ENCODE results near the gene MCOLN3. TPM values are rescaled to one million over a fixed set of nuclear protein-coding genes. Genes with fewer than 3 reads are reported as not detected.
"Not testable (repeated sequence)": the region's sequence is repeated elsewhere in the genome, so short reads cannot be mapped to it uniquely, and the experiment has no call there.

MCOLN3 gene
- total RNA-seq, 4 donors from 2014 or later, result 1.1 to 5.0 (median 3.7) TPM

DNA sequence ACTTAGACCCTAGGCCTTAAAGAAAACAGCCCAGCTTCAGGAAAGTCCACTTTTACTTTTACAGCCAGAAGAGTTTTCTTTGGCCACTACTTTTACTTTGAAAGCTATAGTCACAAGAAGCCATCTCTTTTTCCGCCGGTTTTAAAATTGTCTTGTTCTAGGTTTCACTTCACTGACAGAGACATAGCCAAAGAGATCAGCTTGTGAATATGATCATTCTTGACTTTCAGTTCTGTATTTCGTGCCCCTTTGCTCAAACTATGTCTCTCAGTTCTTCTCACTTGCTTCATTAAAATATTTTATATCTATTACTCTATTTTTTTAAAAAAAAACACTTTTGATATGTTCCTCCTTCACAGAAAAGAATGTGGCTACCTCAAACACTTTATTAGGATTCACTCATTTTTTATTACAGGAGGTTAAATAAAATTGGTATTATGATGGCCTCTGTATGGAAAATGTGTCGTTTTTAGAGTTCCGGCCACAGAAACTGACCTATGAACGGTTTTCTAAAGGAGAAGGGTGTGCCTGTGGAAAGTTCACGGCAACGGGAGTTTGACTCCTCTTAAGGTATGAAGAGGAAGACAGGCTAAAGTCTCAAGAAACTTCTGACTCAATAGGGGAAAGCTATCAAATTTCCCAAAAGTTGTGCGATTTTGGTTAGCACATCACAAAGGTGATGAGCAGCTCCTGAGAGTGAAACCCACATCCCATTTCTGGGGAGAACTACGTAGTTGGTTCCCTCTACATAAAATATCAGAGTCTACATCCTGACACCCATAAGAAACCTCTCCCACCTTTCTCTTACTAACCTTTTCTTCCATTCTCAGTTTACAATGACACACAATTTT, 52.6 kb downstream of the MCOLN3 start:
- H3K4me3 ChIP-seq (ENCODE audit: low read depth, poor library complexity, severe bottlenecking), result no peak overlapping the region
- intact Hi-C loops (cut with DNase I; ENCODE audit: low total_unique reads), result no loop called here
- TF ChIP-seq, protein P1, sequence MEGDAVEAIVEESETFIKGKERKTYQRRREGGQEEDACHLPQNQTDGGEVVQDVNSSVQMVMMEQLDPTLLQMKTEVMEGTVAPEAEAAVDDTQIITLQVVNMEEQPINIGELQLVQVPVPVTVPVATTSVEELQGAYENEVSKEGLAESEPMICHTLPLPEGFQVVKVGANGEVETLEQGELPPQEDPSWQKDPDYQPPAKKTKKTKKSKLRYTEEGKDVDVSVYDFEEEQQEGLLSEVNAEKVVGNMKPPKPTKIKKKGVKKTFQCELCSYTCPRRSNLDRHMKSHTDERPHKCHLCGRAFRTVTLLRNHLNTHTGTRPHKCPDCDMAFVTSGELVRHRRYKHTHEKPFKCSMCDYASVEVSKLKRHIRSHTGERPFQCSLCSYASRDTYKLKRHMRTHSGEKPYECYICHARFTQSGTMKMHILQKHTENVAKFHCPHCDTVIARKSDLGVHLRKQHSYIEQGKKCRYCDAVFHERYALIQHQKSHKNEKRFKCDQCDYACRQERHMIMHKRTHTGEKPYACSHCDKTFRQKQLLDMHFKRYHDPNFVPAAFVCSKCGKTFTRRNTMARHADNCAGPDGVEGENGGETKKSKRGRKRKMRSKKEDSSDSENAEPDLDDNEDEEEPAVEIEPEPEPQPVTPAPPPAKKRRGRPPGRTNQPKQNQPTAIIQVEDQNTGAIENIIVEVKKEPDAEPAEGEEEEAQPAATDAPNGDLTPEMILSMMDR (IDR thresholded peaks at IDR 0.05), result no peak
- no peak for TF ChIP-seq POLR2A (IDR thresholded peaks at IDR 0.05)
- WGBS, 2 donors, result 77 to 83% methylated on average over 10 of the region's 10 CpGs
- DNase-seq (ENCODE audit: low spot score in 2 of 2), result no peak

DNA sequence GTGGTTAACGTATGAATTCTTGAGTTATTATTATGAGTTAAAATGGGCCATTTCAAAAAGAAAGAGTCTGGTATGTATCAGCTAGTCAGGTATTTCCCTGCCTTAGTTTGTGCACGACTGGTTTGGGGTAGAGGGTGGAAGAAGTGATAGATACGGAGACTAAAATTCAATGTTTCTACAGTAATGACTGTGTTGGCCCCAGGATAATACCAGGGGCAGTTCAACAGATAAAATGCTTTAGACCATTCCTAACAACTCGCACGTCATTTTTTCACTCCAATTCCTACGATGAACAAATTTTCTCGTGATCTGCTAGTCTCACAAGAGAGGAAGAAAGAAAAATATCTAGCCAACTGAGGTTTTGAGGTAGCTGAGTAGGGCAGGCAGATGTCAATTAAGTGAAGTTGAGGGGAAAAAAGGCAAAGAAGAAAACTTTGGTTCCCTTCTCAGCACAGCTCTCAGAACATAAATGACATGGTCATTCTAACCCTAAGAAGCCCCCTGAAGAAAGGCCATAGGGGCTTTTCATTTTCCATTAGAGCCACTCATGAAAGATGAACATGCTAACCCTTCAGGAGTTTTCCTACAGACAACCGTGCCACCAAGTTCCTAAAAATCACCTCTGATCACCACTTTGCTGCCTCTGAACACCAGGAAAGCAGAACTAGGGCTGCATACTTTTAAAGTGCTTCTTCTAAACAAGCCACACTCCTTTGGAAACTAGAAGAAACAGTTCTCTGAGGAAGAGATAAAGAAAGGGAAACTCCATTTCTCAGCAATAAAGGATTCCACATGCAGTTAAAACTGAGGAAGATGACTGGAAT, 57.0 kb downstream of the MCOLN3 start:
- intact Hi-C loops (cut with DNase I; ENCODE audit: low total_unique reads), result no loop called here
- no peak overlapping the region for H3K4me3 ChIP-seq (ENCODE audit: low read depth, poor library complexity, severe bottlenecking)
- 74 to 76% methylated on average over 8 of the region's 8 CpGs for WGBS, 2 donors
- no peak for DNase-seq (ENCODE audit: low spot score in 2 of 2)
- TF ChIP-seq POLR2A (IDR thresholded peaks at IDR 0.05), result no peak
- TF ChIP-seq, protein P1 (IDR thresholded peaks at IDR 0.05), result no peak

DNA sequence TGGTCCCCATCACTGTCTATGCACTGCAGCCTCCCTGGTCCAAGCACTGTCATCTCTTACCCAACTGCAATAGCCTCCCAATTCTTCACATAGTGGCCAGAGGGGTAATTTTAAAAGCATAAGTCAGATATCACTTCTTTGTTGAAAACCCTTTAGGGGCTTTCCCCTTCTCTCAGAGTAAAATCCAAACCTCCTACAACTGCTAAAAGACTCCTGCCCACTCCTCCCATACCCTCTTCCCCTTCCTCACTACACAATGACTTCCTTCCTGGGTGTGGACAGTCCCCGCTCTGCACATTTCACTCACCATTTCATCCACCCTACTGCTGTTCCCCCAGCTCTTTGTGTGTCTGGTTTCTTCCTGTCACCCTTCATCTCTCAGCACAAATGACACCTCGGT, 59.7 kb downstream of the MCOLN3 start:
- intact Hi-C loops (cut with DNase I; ENCODE audit: low total_unique reads), result no loop called here
- no peak for TF ChIP-seq POLR2A (IDR thresholded peaks at IDR 0.05)
- TF ChIP-seq, protein P1 (IDR thresholded peaks at IDR 0.05), result no peak
- WGBS, 2 donors, result 70 to 78% methylated on average over 2 of the region's 2 CpGs
- no peak for DNase-seq (ENCODE audit: low spot score in 2 of 2)
- no peak overlapping the region for H3K4me3 ChIP-seq (ENCODE audit: low read depth, poor library complexity, severe bottlenecking)

DNA sequence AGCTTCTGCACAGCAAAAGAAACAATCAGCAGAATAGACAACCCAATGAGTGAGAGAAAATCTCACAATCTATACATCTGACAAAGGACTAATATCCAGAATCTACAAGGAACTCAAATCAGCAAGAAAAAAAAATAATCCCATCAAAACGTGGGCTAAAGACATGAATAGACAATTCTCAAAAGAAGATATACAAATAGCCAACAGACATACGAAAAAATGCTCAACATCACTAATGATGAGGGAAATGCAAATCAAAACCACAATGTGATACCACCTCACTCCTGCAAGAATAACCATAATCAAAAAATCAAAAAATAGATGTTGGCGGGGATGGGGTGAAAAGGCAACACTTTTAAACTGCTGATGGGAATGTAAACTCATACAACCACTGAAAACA, 61.7 kb downstream of the MCOLN3 start:
- intact Hi-C loops (cut with DNase I; ENCODE audit: low total_unique reads); H3K4me3 ChIP-seq (ENCODE audit: low read depth, poor library complexity, severe bottlenecking); DNase-seq (ENCODE audit: low spot score in 2 of 2): not testable (repeated sequence)
- 85 to 89% methylated on average over 3 of the region's 3 CpGs for WGBS, 2 donors

DNA sequence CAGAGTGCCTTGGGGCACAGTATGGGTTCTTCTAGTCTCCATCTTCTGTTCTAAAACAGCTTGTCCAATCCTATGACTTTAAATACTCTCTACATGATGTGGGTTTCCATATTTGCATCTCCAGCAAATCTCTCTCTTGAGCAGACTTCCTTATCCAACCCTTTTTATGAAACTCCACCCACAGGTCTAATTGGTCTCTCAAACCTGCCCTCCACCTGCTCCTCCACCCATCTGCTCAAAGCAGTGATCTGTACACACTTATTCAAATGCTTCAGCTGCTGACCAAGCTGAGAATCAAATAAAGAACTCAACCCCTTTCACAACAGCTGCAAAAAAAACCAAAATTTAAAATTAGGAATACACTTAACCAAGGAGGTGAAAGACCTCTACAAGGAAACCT, 62.9 kb downstream of the MCOLN3 start:
- H3K4me3 ChIP-seq (ENCODE audit: low read depth, poor library complexity, severe bottlenecking), result no peak overlapping the region
- DNase-seq (ENCODE audit: low spot score in 2 of 2), result no peak
- intact Hi-C loops (cut with DNase I; ENCODE audit: low total_unique reads), result no loop called here
- TF ChIP-seq, protein P1 (IDR thresholded peaks at IDR 0.05), result no peak
- no peak for TF ChIP-seq POLR2A (IDR thresholded peaks at IDR 0.05)

DNA sequence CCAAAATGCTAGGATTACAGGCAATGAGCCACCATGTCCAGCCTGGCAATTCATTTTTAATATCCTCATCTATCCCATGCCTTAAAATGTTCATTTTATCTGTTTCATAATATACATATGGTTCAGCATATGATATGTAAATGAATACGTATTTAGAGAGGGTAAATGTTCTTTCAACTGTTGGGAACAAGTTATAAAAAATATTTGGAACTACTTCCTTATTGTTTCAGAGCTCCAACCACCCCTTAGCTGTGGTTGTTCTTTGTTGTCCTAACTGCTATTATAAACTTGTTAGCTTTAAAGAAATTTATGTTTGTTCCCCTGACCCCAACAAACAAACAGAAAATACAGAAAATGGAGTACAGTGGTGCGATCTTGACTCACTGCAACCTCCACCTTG, 65.9 kb downstream of the MCOLN3 start:
- intact Hi-C loops (cut with DNase I; ENCODE audit: low total_unique reads), result no loop called here
- no peak for TF ChIP-seq POLR2A (IDR thresholded peaks at IDR 0.05)
- TF ChIP-seq, protein P1 (IDR thresholded peaks at IDR 0.05), result no peak
- DNase-seq (ENCODE audit: low spot score in 2 of 2), result no peak
- WGBS, 2 donors, result 79% methylated on average over 2 of the region's 2 CpGs
- H3K4me3 ChIP-seq (ENCODE audit: low read depth, poor library complexity, severe bottlenecking), result no peak overlapping the region
